Spinal cord (tissue), 4 donors: ENCODE measurements around the gene SAC3D1. TPM values are rescaled to one million over a fixed set of nuclear protein-coding genes. Genes with fewer than 3 reads are reported as not detected.

ENCODE experiments used
- polyA plus RNA-seq, 2 donors: library from polyadenylated mRNA; unstranded; fragments of 120-200 nt; gene quantifications; one replicate each; pipeline ENCODE4 v1.2.1, GENCODE V29; 2013; ENCODE audit not compliant: insufficient read length in 2 of 2
- small RNA-seq: library from RNA; depleted of rRNA; stranded (forward); fragments of <200 nt; gene quantifications from one replicate; pipeline ENCODE3, GENCODE V24; 2014; ENCODE audit warnings: low replicate concordance
- total RNA-seq, 2 donors: library from RNA; depleted of rRNA in 1 of 2; stranded (reverse); fragments of 120-200 nt in 1 of 2; fragments of >200 nt in 1 of 2; gene quantifications; one replicate each; pipeline versions ENCODE4 v1.2.3 to v1.2.4, GENCODE V29; 2013 to 2014

Gene SAC3D1
- total and polyA plus RNA-seq, 4 donors: 4.0 to 18.0 (median 11.5) TPM

Small RNA genes lying within 50 kb of the gene (small RNA-seq; reads per million reads assigned to genes)
- gene MIR6879: not detected
- gene SNX15: not detected

Other genes with a start within 250 kb of the SAC3D1 start
- 10 to 100 TPM; 15.3 to 26.3 TPM for gene MAP4K2, start 238.0 kb upstream of the SAC3D1 start, total RNA-seq
- 10 to 100 TPM; 36.0 to 47.7 TPM for gene MAP4K2, start 238.0 kb upstream of the SAC3D1 start, polyA plus RNA-seq
- gene MEN1, start 230.7 kb upstream of the SAC3D1 start, total RNA-seq: 10 to 100 TPM; 12.4 to 17.6 TPM
- gene MEN1, start 230.7 kb upstream of the SAC3D1 start, polyA plus RNA-seq: 10 to 100 TPM; 39.3 to 46.7 TPM
- 1 to 10 TPM in 1 of 2 donors, under 1 TPM in 1; 0.59 to 2.0 TPM for gene CDC42BPG, start 196.6 kb upstream of the SAC3D1 start, total RNA-seq
- 1 to 10 TPM in 1 of 2 donors, under 1 TPM in 1; 0.43 to 1.5 TPM for gene CDC42BPG, start 196.6 kb upstream of the SAC3D1 start, polyA plus RNA-seq
- gene EHD1, start 162.6 kb upstream of the SAC3D1 start, total RNA-seq: 10 to 100 TPM; 40.9 to 75.8 TPM
- gene EHD1, start 162.6 kb upstream of the SAC3D1 start, polyA plus RNA-seq: 100 to 1,000 TPM in 1 of 2 donors, 10 to 100 TPM in 1; 82.4 to 102 TPM
- 10 to 100 TPM in 1 of 2 donors, 1 to 10 TPM in 1; 8.1 to 14.7 TPM for gene ATG2A, start 124.0 kb upstream of the SAC3D1 start, total RNA-seq
- gene ATG2A, start 124.0 kb upstream of the SAC3D1 start, polyA plus RNA-seq: 10 to 100 TPM; 26.0 to 26.8 TPM
- 10 to 100 TPM; 26.3 to 40.0 TPM for gene PPP2R5B, start 116.5 kb upstream of the SAC3D1 start, total RNA-seq
- gene PPP2R5B, start 116.5 kb upstream of the SAC3D1 start, polyA plus RNA-seq: 10 to 100 TPM; 96.4 to 99.8 TPM
- gene GPHA2, start 105.3 kb upstream of the SAC3D1 start, total RNA-seq: 1 to 10 TPM in 1 of 2 donors, under 1 TPM in 1; 0.59 to 3.5 TPM
- 1 to 10 TPM in 1 of 2 donors, not detected in 1; 1.9 TPM for gene GPHA2, start 105.3 kb upstream of the SAC3D1 start, polyA plus RNA-seq
- under 1 TPM in 1 of 2 donors, not detected in 1; 0.50 TPM for gene MAJIN, start 69.1 kb upstream of the SAC3D1 start, total RNA-seq
- under 1 TPM in 1 of 2 donors, not detected in 1; 0.42 TPM for gene MAJIN, start 69.1 kb upstream of the SAC3D1 start, polyA plus RNA-seq
- gene BATF2, start 44.2 kb upstream of the SAC3D1 start, total RNA-seq: under 1 TPM; 0.99 TPM
- 1 to 10 TPM in 1 of 2 donors, under 1 TPM in 1; 0.76 to 1.0 TPM for gene BATF2, start 44.2 kb upstream of the SAC3D1 start, polyA plus RNA-seq
- 100 to 1,000 TPM in 1 of 2 donors, 10 to 100 TPM in 1; 75.4 to 120 TPM for gene ARL2, start 27.1 kb upstream of the SAC3D1 start, total RNA-seq
- gene ARL2, start 27.1 kb upstream of the SAC3D1 start, polyA plus RNA-seq: 100 to 1,000 TPM; 119 to 123 TPM
- 10 to 100 TPM; 14.4 to 25.7 TPM for gene SNX15, start 13.8 kb upstream of the SAC3D1 start, total RNA-seq
- 10 to 100 TPM; 30.6 to 32.4 TPM for gene SNX15, start 13.8 kb upstream of the SAC3D1 start, polyA plus RNA-seq
- gene NAALADL1, start 17.3 kb downstream of the SAC3D1 start, total RNA-seq: 10 to 100 TPM in 1 of 2 donors, 1 to 10 TPM in 1; 7.7 to 25.2 TPM
- gene NAALADL1, start 17.3 kb downstream of the SAC3D1 start, polyA plus RNA-seq: 1 to 10 TPM; 5.5 to 8.1 TPM
- gene CDCA5, start 42.8 kb downstream of the SAC3D1 start, total RNA-seq: 1 to 10 TPM; 5.4 to 8.7 TPM
- 10 to 100 TPM; 14.1 to 15.0 TPM for gene CDCA5, start 42.8 kb downstream of the SAC3D1 start, polyA plus RNA-seq
- gene ZFPL1, start 43.0 kb downstream of the SAC3D1 start, total RNA-seq: 10 to 100 TPM; 19.4 to 32.6 TPM
- 10 to 100 TPM; 35.8 to 37.6 TPM for gene ZFPL1, start 43.0 kb downstream of the SAC3D1 start, polyA plus RNA-seq
- 100 to 1,000 TPM in 1 of 2 donors, 10 to 100 TPM in 1; 91.4 to 122 TPM for gene VPS51, start 55.0 kb downstream of the SAC3D1 start, total RNA-seq
- gene VPS51, start 55.0 kb downstream of the SAC3D1 start, polyA plus RNA-seq: 100 to 1,000 TPM; 158 to 165 TPM
- 10 to 100 TPM; 46.6 to 61.8 TPM for gene TM7SF2, start 70.7 kb downstream of the SAC3D1 start, total RNA-seq
- 100 to 1,000 TPM; 104 to 118 TPM for gene TM7SF2, start 70.7 kb downstream of the SAC3D1 start, polyA plus RNA-seq
- 10 to 100 TPM in 1 of 2 donors, 1 to 10 TPM in 1; 2.7 to 10.7 TPM for gene ZNHIT2, start 76.5 kb downstream of the SAC3D1 start, total RNA-seq
- 10 to 100 TPM; 10.2 to 14.0 TPM for gene ZNHIT2, start 76.5 kb downstream of the SAC3D1 start, polyA plus RNA-seq
- 100 to 1,000 TPM; 174 to 693 TPM for gene FAU, start 80.9 kb downstream of the SAC3D1 start, total RNA-seq
- 100 to 1,000 TPM; 603 to 622 TPM for gene FAU, start 80.9 kb downstream of the SAC3D1 start, polyA plus RNA-seq
- gene MRPL49, start 81.1 kb downstream of the SAC3D1 start, total RNA-seq: 10 to 100 TPM; 36.7 to 55.3 TPM
- gene MRPL49, start 81.1 kb downstream of the SAC3D1 start, polyA plus RNA-seq: 10 to 100 TPM; 42.5 to 45.0 TPM
- 10 to 100 TPM; 14.3 to 18.3 TPM for gene SYVN1, start 93.3 kb downstream of the SAC3D1 start, total RNA-seq
- 10 to 100 TPM; 44.2 to 52.6 TPM for gene SYVN1, start 93.3 kb downstream of the SAC3D1 start, polyA plus RNA-seq
- not detected for gene SPDYC, start 129.0 kb downstream of the SAC3D1 start, total RNA-seq
- under 1 TPM in 1 of 2 donors, not detected in 1; 0.17 TPM for gene SPDYC, start 129.0 kb downstream of the SAC3D1 start, polyA plus RNA-seq
- 10 to 100 TPM; 48.0 to 69.5 TPM for gene CAPN1, start 140.7 kb downstream of the SAC3D1 start, total RNA-seq
- 100 to 1,000 TPM in 1 of 2 donors, 10 to 100 TPM in 1; 99.4 to 115 TPM for gene CAPN1, start 140.7 kb downstream of the SAC3D1 start, polyA plus RNA-seq
- 1 to 10 TPM; 7.2 to 9.1 TPM for gene POLA2, start 220.8 kb downstream of the SAC3D1 start, total RNA-seq
- gene POLA2, start 220.8 kb downstream of the SAC3D1 start, polyA plus RNA-seq: 10 to 100 TPM in 1 of 2 donors, 1 to 10 TPM in 1; 9.7 to 16.2 TPM